Spleen (tissue), 11 donors: ENCODE measurements around the gene OTUD4. TPM values are rescaled to one million over a fixed set of nuclear protein-coding genes. Genes with fewer than 3 reads are reported as not detected.

ENCODE experiments used
- DNase-seq: peaks from one replicate; pipeline ENCODE4 v3.0.0-alpha.2; 2020
- H3K27ac ChIP-seq, 8 donors: fragments of 200-600 bp; sonication (generic) in 7 of 8; 1 replicate in 4 of 8; 2 replicates in 4 of 8; pipeline versions ENCODE4 v1.5.0 to v1.8.0; 2016 to 2021; ENCODE audit warnings: inconsistent platforms in 4 of 8, mild to moderate bottlenecking in 4 of 8, moderate library complexity in 1 of 8
- H3K27me3 ChIP-seq, 7 donors: fragments of 200-600 bp; sonication (generic) in 6 of 7; replicated peaks in 1 of 7; 1 replicate in 4 of 7; 2 replicates in 3 of 7; pipeline versions ENCODE4 v1.5.0 to v1.8.0; 2016 to 2021; ENCODE audit warnings: inconsistent platforms in 3 of 7, mild to moderate bottlenecking in 1 of 7
- H3K36me3 ChIP-seq, 6 donors: fragments of 200-600 bp; sonication (generic) in 5 of 6; 1 replicate in 4 of 6; 2 replicates in 2 of 6; pipeline versions ENCODE4 v1.5.0 to v1.8.0; 2016 to 2021; ENCODE audit warnings: inconsistent platforms in 2 of 6
- H3K4me1 ChIP-seq, 6 donors: fragments of 200-600 bp; sonication (generic) in 5 of 6; 1 replicate in 3 of 6; 2 replicates in 3 of 6; pipeline versions ENCODE4 v1.5.0 to v1.8.0; 2016 to 2021; ENCODE audit warnings: inconsistent platforms in 3 of 6
- H3K4me3 ChIP-seq, 8 donors: fragments of 200-600 bp; sonication (generic) in 7 of 8; 1 replicate in 4 of 8; 2 replicates in 4 of 8; pipeline versions ENCODE4 v1.5.0 to v1.8.0; 2016 to 2021; ENCODE audit warnings: inconsistent platforms in 4 of 8, mild to moderate bottlenecking in 4 of 8, moderate library complexity in 2 of 8
- H3K9me3 ChIP-seq, 8 donors: fragments of 200-600 bp; sonication (generic) in 7 of 8; 1 replicate in 4 of 8; 2 replicates in 4 of 8; pipeline versions ENCODE4 v1.5.0 to v1.8.0; 2016 to 2021; ENCODE audit warnings: inconsistent platforms in 4 of 8
- POLR2A ChIP-seq, 3 donors: fragments of 450-650 bp; IDR thresholded peaks; one replicate each; pipeline ENCODE4 v1.5.1; 2017; ENCODE audit warnings: antibody characterized with exemption in 3 of 3, mild to moderate bottlenecking in 1 of 3
- POLR2AphosphoS5 ChIP-seq, 3 donors: sonication (generic); formaldehyde crosslinking; IDR thresholded peaks; one replicate each; pipeline ENCODE4 v1.5.1; 2017; ENCODE audit warnings: antibody characterized with exemption in 3 of 3
- WGBS, 5 donors: extraction: QIAGEN DNeasy Blood & Tissue Kit in 3 of 5; methylation state at CpG; one replicate each; pipeline versions ENCODE4 v1.1.5 to v1.1.7; 2013 to 2018; 5-methylcytosine and 5-hydroxymethylcytosine counted together
- intact Hi-C: fragments of 100-400 bp; cut with DNase I; formaldehyde crosslinking; loops from one replicate; pipeline ENCODE4 v1.15.0; 2023; ENCODE audit warnings: low total_unique reads
- polyA plus RNA-seq, 3 donors: library from polyadenylated mRNA; stranded (reverse); fragments of 200-250 nt; gene quantifications; one replicate each; pipeline ENCODE4 v1.2.1, GENCODE V29; 2013
- total RNA-seq, 7 donors: library from RNA; depleted of rRNA in 3 of 7; stranded (reverse); fragments of >200 nt in 3 of 7; fragmentation: NEBNext Ultra II Directional in 4 of 7; extraction: Animal tissue kit (Norgen Biotek cat#: 25700) in 4 of 7; gene quantifications; one replicate each; pipeline versions ENCODE4 v1.1.0 to v1.2.1, GENCODE V29; 2016 to 2021
- TF ChIP-seq, protein P1 (sequence below), 11 experiments: fragments of 200-600 bp in 7 of 11; fragments of 450-650 bp in 4 of 11; sonication (generic) in 4 of 11; IDR thresholded peaks in 8 of 11; conservative IDR thresholded peaks in 3 of 11; 1 replicate in 7 of 11; 2 replicates in 4 of 11; pipeline versions ENCODE4 v1.4.0 to v1.8.0; 2016 to 2021; ENCODE audit warnings: antibody characterized with exemption in 11 of 11, inconsistent platforms in 4 of 11, mild to moderate bottlenecking in 1 of 11
- donor health status: healthy with polysubstance abuse.
- donor health status: DM: no; HTN: no; CAD: no; lungs with moderate emphysema.
- donor health status: DM: no; HTN: no; CAD: no.
- donor health status: Bipolar disorder and iron deficiency.
- donor health status: healthy.
- donor health status: DM: no; HTN: no; CAD: no.
- donor health status: DM: yes; HTN: yes; CAD: no.

The OTUD4 gene
- total and polyA plus RNA-seq, 10 donors = 8.1 to 53.0 (median 44.1) TPM

DNA sequence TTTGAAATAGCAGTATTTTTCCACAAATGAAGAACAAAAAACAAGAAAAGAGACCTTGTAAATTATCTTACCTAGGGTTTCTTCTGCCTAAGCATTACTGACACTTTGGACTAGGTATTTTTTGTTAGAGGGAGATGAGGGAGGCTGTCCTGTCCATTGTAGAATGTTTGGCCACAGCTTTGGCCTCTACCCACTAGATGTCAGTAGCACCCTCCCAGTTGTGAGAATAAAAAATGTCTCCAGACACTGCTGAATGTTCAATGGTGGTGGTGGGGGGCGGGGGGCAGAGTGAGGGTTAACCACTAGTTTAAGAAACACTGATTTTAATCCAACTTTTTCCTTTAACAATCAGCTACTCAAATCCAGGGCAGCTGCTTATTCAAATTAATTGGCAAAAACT, 25.8 kb downstream of the OTUD4 start:
- H3K36me3 ChIP-seq = peaks cover 0 to 100% (median 64%) of the 10 kb centered on the region in 6 donors
- 60 to 88% (median 84%) methylated on average over 1 of the region's 1 CpG for WGBS, 5 donors

DNA sequence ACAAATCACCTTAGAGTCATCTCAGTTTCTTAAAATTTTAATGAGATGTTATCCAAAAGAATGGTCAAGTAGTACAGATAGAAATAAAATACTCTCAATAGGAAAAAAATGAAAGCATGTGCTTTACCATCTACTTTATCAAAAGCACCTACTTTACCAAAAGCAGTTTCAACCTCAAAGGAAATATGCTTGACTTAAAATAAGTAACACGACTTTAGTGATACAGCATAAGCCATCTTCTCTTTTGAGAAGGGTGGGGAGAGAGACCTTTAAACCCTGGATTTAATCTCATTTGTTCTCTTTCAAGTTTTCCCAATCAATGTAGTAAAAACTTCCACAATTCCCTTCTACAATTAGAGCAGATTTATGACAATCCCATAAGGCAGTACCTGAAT, 26.5 kb downstream of the OTUD4 start:
- TF ChIP-seq, protein P1, sequence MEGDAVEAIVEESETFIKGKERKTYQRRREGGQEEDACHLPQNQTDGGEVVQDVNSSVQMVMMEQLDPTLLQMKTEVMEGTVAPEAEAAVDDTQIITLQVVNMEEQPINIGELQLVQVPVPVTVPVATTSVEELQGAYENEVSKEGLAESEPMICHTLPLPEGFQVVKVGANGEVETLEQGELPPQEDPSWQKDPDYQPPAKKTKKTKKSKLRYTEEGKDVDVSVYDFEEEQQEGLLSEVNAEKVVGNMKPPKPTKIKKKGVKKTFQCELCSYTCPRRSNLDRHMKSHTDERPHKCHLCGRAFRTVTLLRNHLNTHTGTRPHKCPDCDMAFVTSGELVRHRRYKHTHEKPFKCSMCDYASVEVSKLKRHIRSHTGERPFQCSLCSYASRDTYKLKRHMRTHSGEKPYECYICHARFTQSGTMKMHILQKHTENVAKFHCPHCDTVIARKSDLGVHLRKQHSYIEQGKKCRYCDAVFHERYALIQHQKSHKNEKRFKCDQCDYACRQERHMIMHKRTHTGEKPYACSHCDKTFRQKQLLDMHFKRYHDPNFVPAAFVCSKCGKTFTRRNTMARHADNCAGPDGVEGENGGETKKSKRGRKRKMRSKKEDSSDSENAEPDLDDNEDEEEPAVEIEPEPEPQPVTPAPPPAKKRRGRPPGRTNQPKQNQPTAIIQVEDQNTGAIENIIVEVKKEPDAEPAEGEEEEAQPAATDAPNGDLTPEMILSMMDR (IDR thresholded peaks at IDR 0.05 in 8 of 11, conservative IDR thresholded peaks at IDR 0.05 in 3 of 11) = no peak
- no peak for TF ChIP-seq POLR2AphosphoS5 (IDR thresholded peaks at IDR 0.05)
- no peak for TF ChIP-seq POLR2A (IDR thresholded peaks at IDR 0.05)
- H3K4me3 ChIP-seq = no peak overlapping the region
- H3K27ac ChIP-seq = no peak overlapping the region
- no peaks in the 10 kb centered on the region for H3K27me3 ChIP-seq
- peaks cover 0 to 25% (median 0%) of the 10 kb centered on the region in 6 donors for H3K4me1 ChIP-seq
- no peak for DNase-seq
- no peaks in the 10 kb centered on the region for H3K9me3 ChIP-seq
- intact Hi-C loops = loop anchor here (10.0 kb wide), 3 partner anchors 49 to 461 kb away; partner anchors contain the start of gene MMAA
- peaks cover 0 to 100% (median 70%) of the 10 kb centered on the region in 6 donors for H3K36me3 ChIP-seq
- 40 to 55% (median 50%) methylated on average over 1 of the region's 1 CpG for WGBS, 5 donors

More for the DNA sequence above, 25.8 kb downstream of the OTUD4 start:
- Histone ChIP-seq H3K4me3 (no peak overlapping the region), H3K27me3 (no peaks in the 10 kb centered on the region), H3K4me1 (peaks cover 0 to 25% (median 0%) of the 10 kb centered on the region in 6 donors), H3K27ac (no peak overlapping the region), H3K9me3 (no peaks in the 10 kb centered on the region)
- intact Hi-C loops = loop anchor here (10.0 kb wide), 3 partner anchors 50 to 460 kb away; partner anchors contain the start of gene MMAA
- DNase-seq = no peak
- TF ChIP-seq, protein P1 (IDR thresholded peaks at IDR 0.05 in 8 of 11, conservative IDR thresholded peaks at IDR 0.05 in 3 of 11) = peak in 8 of 11 experiments; percentile 18 to 53 (median 40)
- no peak for TF ChIP-seq POLR2A (IDR thresholded peaks at IDR 0.05)
- TF ChIP-seq POLR2AphosphoS5 (IDR thresholded peaks at IDR 0.05) = no peak

- peak overlapping the region in 2 of 8 donors; percentile 8 to 12 for H3K27ac ChIP-seq
Observed at GRCh38 chr4:145153181-145153903, 27.0 kb downstream of the OTUD4 start.

More at GRCh38 chr4:145153181-145153903, 27.0 kb downstream of the OTUD4 start:
- no peak for DNase-seq
- H3K36me3 ChIP-seq = peaks cover 0 to 100% (median 72%) of the 10 kb centered on the region in 6 donors
- no peaks in the 10 kb centered on the region for H3K27me3 ChIP-seq
- intact Hi-C loops = loop anchor here (10.0 kb wide), 3 partner anchors 49 to 461 kb away; partner anchors contain the start of gene MMAA
- no peak overlapping the region for H3K4me3 ChIP-seq
- TF ChIP-seq, protein P1 (IDR thresholded peaks at IDR 0.05 in 8 of 11, conservative IDR thresholded peaks at IDR 0.05 in 3 of 11) = no peak
- TF ChIP-seq POLR2A (IDR thresholded peaks at IDR 0.05) = no peak
- no peak for TF ChIP-seq POLR2AphosphoS5 (IDR thresholded peaks at IDR 0.05)
- H3K4me1 ChIP-seq = peaks cover 0 to 25% (median 0%) of the 10 kb centered on the region in 6 donors
- 78 to 89% (median 84%) methylated on average over 2 of the region's 2 CpGs for WGBS, 5 donors
- H3K9me3 ChIP-seq = no peaks in the 10 kb centered on the region
